ENCODE results near the gene ZNF300. TPM values are rescaled to one million over a fixed set of nuclear protein-coding genes. Genes with fewer than 3 reads are reported as not detected.
A peak's percentile ranks its signal among the peaks of the same experiment; 100 is the strongest.

Gene ZNF300
- total and polyA plus RNA-seq, 2 of the 13 experiments (the other 11 are each of a cell fraction or from before 2014, with no cell fraction given): 2.7 to 6.8 TPM

DNA sequence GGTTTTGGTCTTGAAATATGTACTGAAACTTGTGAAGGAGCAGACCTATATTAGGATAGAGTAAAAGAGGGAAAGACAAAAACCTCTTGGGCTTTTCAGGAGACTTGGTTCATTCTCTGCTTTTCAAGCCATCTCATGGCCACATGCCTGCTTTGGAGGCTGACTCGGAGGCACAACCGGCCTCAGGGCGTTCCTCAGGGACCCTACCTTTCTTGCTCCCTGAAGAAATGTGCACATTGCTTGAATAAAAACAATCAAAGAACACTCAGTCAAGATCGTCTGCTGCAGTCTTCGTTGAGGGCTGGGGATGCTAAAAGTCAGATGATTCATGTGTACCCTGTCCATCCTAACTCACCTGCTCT is 57.5 kb downstream of the ZNF300 start:
- 55% methylated on average over 5 of the region's 5 CpGs for WGBS (ENCODE audit: low lambda C conversion rate)
- no peak overlapping the region for H3K27ac ChIP-seq (ENCODE audit: extremely low read length, insufficient read depth, low read length)
- H3K9ac ChIP-seq (ENCODE audit: insufficient read depth, low read depth, low read length): no peak overlapping the region
- BruUV-seq (replicated peaks): no TSS peak
- no peak overlapping the region for H3K4me2 ChIP-seq (ENCODE audit: low read depth, low read length)
- no peak overlapping the region for H3K4me3 ChIP-seq (replicated peaks in 1 of 3; ENCODE audit: insufficient read depth in 1 of 3, low read depth in 2 of 3, low read length in 3 of 3)
- H3K79me2 ChIP-seq (ENCODE audit: insufficient read depth, low read length): no peaks in the 10 kb centered on the region
- intact Hi-C loops (cut with micrococcal nuclease; ENCODE audit: unreplicated experiment) (loop anchor here (1.0 to 5.0 kb wide), 3 partner anchors 46 to 286 kb away; no protein-coding TSS in a partner anchor), in situ Hi-C loops (cut with HindIII; ENCODE audit: extremely low pct_ligation_motif_present, low pct_unique_long_range_greater_than_20kb) (loop anchor here (5.0 kb wide), 2 partner anchors 45 to 285 kb away; no protein-coding TSS in a partner anchor)
- ATAC-seq (no peak), DNase-seq (ENCODE audit: low spot score) (no peak), FAIRE-seq (no peak)
- no peaks in the 10 kb centered on the region for H3K4me1 ChIP-seq (ENCODE audit: insufficient read depth, low read length)
- H2AFZ ChIP-seq (ENCODE audit: low read length): no peak overlapping the region
- H3K27me3 ChIP-seq (ENCODE audit: control insufficient read depth in 1 of 2, insufficient read depth in 2 of 2, low read length in 2 of 2): peaks cover 0 to 10% of the 10 kb centered on the region in 2 experiments; a peak in 1 of 5 replicates
- POLR2A ChIA-PET: interaction anchor here (1.5 kb wide), 1 partner anchor 147 kb away, joined by 4 read pairs; the partner anchor contains the start of gene RBM22
- CTCF ChIA-PET (ENCODE audit: low intra/inter-chr PET ratio, low total read pairs): interaction anchor here (1.9 to 3.3 kb wide), 3 partner anchors 46 to 287 kb away, joined by 5 to 23 read pairs (median 16); no protein-coding TSS in a partner anchor
- no peaks in the 10 kb centered on the region for H3K36me3 ChIP-seq (replicated peaks in 1 of 2; ENCODE audit: control insufficient read depth in 1 of 2, insufficient read depth in 2 of 2, low read length in 2 of 2)
- no peaks in the 10 kb centered on the region for H4K20me1 ChIP-seq (ENCODE audit: insufficient read depth, low read length)
- TF ChIP-seq PRPF4 (IDR thresholded peaks at IDR 0.05; ENCODE audit: low read depth, low read length, poor library complexity, severe bottlenecking) (no peak), SOX5 (CRISPR knock-in tag; IDR thresholded peaks at IDR 0.05; ENCODE audit: borderline replicate concordance) (no peak), TBX2 (CRISPR knock-in tag; IDR thresholded peaks at IDR 0.05; ENCODE audit: borderline replicate concordance) (0 out of 2 replicates have a peak, but pooled peaks have one; percentile 6)
- TF ChIP-seq, protein P1, sequence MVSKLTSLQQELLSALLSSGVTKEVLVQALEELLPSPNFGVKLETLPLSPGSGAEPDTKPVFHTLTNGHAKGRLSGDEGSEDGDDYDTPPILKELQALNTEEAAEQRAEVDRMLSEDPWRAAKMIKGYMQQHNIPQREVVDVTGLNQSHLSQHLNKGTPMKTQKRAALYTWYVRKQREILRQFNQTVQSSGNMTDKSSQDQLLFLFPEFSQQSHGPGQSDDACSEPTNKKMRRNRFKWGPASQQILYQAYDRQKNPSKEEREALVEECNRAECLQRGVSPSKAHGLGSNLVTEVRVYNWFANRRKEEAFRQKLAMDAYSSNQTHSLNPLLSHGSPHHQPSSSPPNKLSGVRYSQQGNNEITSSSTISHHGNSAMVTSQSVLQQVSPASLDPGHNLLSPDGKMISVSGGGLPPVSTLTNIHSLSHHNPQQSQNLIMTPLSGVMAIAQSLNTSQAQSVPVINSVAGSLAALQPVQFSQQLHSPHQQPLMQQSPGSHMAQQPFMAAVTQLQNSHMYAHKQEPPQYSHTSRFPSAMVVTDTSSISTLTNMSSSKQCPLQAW (CRISPR knock-in tag; IDR thresholded peaks at IDR 0.05): 0 out of 2 replicates have a peak, but pooled peaks have one; percentile 12
- H3K9me3 ChIP-seq (ENCODE audit: low read length): no peaks in the 10 kb centered on the region
